ENCODE data around the gene FAM149B1. TPM values are rescaled to one million over a fixed set of nuclear protein-coding genes. Genes with fewer than 3 reads are reported as not detected.

The FAM149B1 gene
- total and polyA plus RNA-seq, 10 of the 15 experiments (the other 5 are each of a cell fraction or from before 2014, with no cell fraction given) = 6.6 to 20.9 (median 11.2) TPM

DNA sequence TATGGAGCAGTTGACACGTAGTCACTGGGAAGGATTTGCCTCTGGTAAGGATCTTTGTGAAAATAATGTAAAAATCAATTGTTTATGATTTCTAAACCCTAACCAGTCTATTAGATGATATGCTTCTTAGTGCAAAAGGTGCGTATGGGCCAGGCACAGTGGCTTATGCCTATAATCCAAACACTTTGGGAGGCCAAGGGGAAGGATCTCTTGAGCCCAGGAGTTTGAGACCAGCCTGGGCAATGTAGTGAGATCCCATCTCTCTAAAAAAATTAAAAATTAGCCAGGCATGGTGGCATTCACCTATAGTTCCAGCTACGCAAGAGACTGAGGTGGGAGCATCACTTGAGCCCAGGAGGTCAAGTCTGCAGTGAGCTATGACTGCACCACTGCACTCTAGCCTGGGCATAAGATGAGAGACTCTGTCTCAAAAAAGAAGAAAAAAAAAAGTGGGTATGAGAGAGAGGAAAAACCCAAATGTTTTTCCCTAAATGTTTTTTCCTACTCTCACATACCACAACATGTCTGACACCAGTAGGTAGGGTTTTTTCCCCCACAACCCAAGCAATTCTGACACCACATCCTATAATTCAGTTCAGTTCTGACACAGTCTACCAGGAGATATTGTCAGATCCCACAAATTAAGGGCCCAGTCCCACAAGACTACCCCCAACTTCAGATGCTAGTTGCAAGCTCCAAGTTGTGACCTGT lies 42.6 kb downstream of the FAM149B1 start:
- WGBS (ENCODE audit: insufficient coverage, insufficient replicate concordance, low lambda C conversion rate, missing lambda C conversion rate) = 94% methylated on average over 3 of the region's 3 CpGs
- in situ Hi-C loops (cut with MboI) = no loop called here
- ChIA-PET CTCF (interaction anchor here (1.0 kb wide), 1 partner anchor 33 kb away, joined by 4 read pairs; no protein-coding TSS in a partner anchor), POLR2A (no interaction called here), RAD21 (ENCODE audit: unreplicated experiment) (interaction anchor here (1.2 kb wide), 1 partner anchor 42 kb away, joined by 3 read pairs; the partner anchor contains the start of gene FAM149B1), SMC1A (ENCODE audit: uncharacterized antibody, unreplicated experiment) (interaction anchor here (1.3 kb wide), 1 partner anchor 40 kb away, joined by 3 read pairs; no protein-coding TSS in a partner anchor)
- no peaks in the 10 kb centered on the region; a peak in 1 of 4 replicates for H3K36me3 ChIP-seq (ENCODE audit: control insufficient read depth in 2 of 2, insufficient read depth in 2 of 2, low read length in 1 of 2)
- no peak overlapping the region for H3K27ac ChIP-seq (ENCODE audit: control insufficient read depth, insufficient read depth)
- no peak for TF ChIP-seq BMI1 (IDR thresholded peaks at IDR 0.05; ENCODE audit: borderline replicate concordance)
- no peak for TF ChIP-seq ZNF384 (IDR thresholded peaks at IDR 0.05; ENCODE audit: borderline replicate concordance, low read depth, low read length)
- TF ChIP-seq WRNIP1 (IDR thresholded peaks at IDR 0.05; ENCODE audit: borderline replicate concordance, low read depth, low read length) = no peak
- no peak for TF ChIP-seq SKIL (IDR thresholded peaks at IDR 0.05; ENCODE audit: low read depth, poor library complexity, severe bottlenecking)
- no peak for TF ChIP-seq CEBPB (IDR thresholded peaks at IDR 0.05; ENCODE audit: borderline replicate concordance in 1 of 2, low read depth in 2 of 2, low read length in 2 of 2)
- no peak for TF ChIP-seq HCFC1 (IDR thresholded peaks at IDR 0.05; ENCODE audit: low read length)
- no peak for TF ChIP-seq PAX8 (IDR thresholded peaks at IDR 0.05)
- no peak for TF ChIP-seq POLR2A (IDR thresholded peaks at IDR 0.05; ENCODE audit: low read depth, low read length)
- TF ChIP-seq, protein P1, sequence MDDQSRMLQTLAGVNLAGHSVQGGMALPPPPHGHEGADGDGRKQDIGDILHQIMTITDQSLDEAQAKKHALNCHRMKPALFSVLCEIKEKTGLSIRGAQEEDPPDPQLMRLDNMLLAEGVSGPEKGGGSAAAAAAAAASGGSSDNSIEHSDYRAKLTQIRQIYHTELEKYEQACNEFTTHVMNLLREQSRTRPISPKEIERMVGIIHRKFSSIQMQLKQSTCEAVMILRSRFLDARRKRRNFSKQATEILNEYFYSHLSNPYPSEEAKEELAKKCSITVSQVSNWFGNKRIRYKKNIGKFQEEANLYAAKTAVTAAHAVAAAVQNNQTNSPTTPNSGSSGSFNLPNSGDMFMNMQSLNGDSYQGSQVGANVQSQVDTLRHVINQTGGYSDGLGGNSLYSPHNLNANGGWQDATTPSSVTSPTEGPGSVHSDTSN (IDR thresholded peaks at IDR 0.05; ENCODE audit: insufficient replicate concordance, low read depth, low read length) = no peak
- TF ChIP-seq TBL1XR1 (IDR thresholded peaks at IDR 0.05; ENCODE audit: low read depth, low read length) = no peak
- TF ChIP-seq, protein P2, sequence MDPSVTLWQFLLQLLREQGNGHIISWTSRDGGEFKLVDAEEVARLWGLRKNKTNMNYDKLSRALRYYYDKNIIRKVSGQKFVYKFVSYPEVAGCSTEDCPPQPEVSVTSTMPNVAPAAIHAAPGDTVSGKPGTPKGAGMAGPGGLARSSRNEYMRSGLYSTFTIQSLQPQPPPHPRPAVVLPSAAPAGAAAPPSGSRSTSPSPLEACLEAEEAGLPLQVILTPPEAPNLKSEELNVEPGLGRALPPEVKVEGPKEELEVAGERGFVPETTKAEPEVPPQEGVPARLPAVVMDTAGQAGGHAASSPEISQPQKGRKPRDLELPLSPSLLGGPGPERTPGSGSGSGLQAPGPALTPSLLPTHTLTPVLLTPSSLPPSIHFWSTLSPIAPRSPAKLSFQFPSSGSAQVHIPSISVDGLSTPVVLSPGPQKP (IDR thresholded peaks at IDR 0.05; ENCODE audit: low read depth, low read length) = no peak
- no peaks in the 10 kb centered on the region for H3K27me3 ChIP-seq (replicated peaks in 1 of 2; ENCODE audit: control insufficient read depth in 2 of 2, insufficient read depth in 2 of 2, low read length in 1 of 2)
- BruUV-seq (replicated peaks) = no TSS peak
- intact Hi-C loops (cut with micrococcal nuclease; ENCODE audit: unreplicated experiment) = no loop called here
- H3K4me1 ChIP-seq (ENCODE audit: control insufficient read depth, insufficient read depth, low read length) = no peaks in the 10 kb centered on the region
- no peaks in the 10 kb centered on the region for H4K20me1 ChIP-seq (ENCODE audit: control insufficient read depth, insufficient read depth)
- no peak overlapping the region for H2AFZ ChIP-seq (ENCODE audit: control insufficient read depth, low read depth, low read length)
- H3K4me3 ChIP-seq = no peak overlapping the region
- H3K9me3 ChIP-seq (replicated peaks; ENCODE audit: control insufficient read depth, insufficient read depth, low read length) = no peaks in the 10 kb centered on the region
- H3K79me2 ChIP-seq (ENCODE audit: control insufficient read depth, insufficient read depth, low read length) = no peaks in the 10 kb centered on the region
- FAIRE-seq (no peak), ATAC-seq (no peak), DNase-seq (ENCODE audit: low read depth, low spot score) (no peak)
- no peak overlapping the region for H3K9ac ChIP-seq (ENCODE audit: control insufficient read depth, insufficient read depth, low read length)
- H3K4me2 ChIP-seq (ENCODE audit: control insufficient read depth, insufficient read depth) = no peak overlapping the region
